Stimulated activated CD8-positive, alpha-beta memory T cell treated with anti-CD3 and anti-CD28 coated beads, Interleukin-7, amount 100 ng/mL, for 24 hours (primary cell): ENCODE measurements around the gene CHD9.
"Not testable (repeated sequence)": the region's sequence is repeated elsewhere in the genome, so short reads cannot be mapped to it uniquely, and the experiment has no call there.

ENCODE experiments used
- DNase-seq: peaks from one replicate; pipeline ENCODE4 v3.0.0-alpha.2; 2020; ENCODE audit warnings: low read depth

Gene CHD9

DNA sequence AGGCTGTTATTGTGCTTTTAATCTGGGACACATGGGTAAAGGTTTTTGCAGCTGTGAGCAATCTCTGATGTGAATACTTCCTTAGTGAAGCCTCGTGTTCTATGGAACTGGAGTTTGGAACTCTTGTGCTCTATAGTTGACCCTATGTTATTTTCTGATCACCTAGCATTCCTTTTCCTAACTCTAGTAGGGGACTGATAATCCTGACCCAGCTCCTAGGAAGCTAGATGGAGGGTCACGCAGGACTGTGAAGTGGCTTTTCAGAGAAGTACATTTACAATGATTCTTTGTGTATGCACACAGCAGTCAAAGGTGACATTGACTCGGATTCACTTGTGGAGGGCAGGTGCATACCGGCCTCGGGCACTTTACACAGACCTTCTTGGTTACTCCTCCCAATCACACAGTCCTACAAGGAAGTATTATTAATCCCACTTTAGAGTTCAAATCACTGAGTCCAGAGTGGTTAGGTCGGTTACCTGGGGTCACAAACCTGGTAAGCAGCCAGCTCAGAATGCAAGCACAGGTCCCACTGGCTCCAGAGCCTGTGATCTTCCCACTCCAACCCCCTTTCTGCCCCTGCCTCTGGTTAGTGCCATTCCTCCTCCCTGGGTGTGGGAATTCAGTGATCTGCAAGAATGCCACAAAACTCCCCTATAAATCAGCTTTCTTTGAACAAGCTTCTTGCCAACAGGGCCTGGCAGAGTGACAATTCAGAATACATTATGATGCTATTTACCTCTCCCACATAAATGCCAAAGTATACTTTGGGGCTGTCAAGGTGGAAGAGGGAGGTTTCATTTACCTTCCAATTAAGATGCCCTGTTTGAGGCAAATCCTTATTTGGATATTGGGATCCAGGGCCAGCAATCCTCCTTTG lies 9.2 kb upstream of the CHD9 start:
- no peak for DNase-seq

GRCh38 chr16:53047515-53047914 lies 7.3 kb upstream of the CHD9 start:
- not testable (repeated sequence) for DNase-seq

GRCh38 chr16:53048139-53048915 lies 6.5 kb upstream of the CHD9 start:
- no peak for DNase-seq

- DNase-seq: not testable (repeated sequence)
Observed at GRCh38 chr16:53051255-53051654, 3.5 kb upstream of the CHD9 start.

DNA sequence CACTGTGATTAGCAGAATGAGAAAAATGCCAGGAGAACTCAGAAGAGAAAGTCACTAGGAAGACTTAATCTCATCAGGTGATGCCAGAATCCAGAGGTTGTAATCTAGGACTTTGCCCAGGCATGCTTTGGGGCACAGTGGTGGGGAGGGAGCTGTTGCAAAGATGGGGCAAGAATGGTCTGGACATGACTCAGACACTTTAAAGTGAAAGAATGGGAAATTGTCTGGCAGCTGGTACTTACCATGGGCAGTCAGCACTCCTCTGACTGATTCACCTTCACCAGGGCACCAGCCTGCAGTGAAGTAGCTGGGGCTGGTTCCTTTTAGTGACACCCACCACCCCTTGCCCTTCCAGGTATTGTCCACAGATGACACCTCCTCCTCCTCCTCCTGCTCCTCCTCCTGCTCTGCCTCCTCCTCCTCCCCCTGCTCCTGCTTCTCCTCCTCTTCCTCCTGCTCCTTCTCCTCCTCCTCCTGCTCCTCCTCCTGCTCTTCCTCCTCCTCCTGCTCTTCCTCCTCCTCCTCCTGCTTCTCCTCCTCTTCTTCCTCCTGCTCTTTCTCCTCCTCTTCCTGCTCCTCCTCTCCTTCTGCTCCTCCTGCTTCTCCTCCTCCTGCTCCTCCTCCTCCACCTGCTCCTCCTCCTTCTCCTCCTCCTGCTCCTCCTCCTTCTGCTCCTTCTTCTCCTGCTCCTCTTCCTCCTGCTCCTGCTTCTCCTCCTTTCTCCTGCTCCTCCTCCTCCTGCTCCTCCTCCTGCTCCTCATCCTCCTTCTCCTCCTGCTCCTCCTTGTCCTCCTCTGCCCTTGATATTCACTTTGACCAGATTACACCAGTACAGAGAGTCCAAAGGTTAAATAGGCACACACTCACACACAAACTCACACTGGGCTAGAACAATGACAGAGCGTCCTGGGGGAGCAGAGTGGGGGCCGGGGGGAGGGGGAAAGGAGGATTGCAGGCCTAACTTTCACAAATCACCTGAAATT lies 2.0 kb upstream of the CHD9 start, which contains the start of gene CHD9NB:
TSS of gene CHD9NB (minus strand) at position 379 of the 983 bp plus-strand sequence. CDS start 8,739 bp downstream, outside the sequence.
- no peak for DNase-seq

GRCh38 chr16:53053967-53054669 lies 673 bp upstream of the CHD9 start:
- DNase-seq: no peak

DNA sequence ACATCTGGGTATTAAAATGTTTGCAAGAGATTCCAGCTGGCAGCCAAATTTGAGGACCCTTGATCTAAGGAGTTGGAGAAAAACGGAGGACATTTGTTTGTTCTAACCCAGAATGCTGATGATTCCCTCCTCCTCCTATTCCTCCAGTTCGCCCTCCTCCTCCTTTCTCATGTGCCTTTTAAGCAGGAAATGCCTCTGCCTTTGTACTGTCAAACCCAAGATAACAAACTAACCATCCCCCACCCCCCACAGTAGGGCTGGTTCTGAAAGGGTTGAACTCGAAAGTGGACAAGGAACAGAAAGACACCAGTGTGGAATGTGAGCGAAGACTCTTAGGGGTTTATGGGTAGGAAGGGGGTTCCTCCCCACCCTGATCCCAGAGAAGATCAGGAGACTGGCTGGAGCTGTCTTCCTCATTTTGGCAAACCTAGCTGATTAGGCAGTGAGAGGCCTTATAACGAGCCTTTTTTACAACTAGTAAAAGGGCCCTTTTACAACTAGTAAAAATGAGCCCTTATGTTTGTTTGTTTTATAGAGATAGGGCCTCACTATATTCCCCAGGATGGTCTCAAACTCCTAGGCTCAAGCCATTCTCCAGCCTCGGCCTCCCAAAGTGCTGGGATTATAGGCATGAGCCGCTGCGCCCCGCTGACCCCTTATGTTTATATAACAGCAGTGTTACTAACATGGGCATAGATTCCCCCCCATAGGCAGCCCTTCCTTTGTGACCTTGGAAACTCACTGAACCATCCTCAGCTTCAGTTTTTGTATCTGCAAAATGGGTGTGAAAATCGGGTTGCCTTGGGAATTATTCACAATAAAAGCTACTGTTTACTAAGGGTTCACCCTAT lies 975 bp downstream of the CHD9 start:
- DNase-seq: no peak

DNA sequence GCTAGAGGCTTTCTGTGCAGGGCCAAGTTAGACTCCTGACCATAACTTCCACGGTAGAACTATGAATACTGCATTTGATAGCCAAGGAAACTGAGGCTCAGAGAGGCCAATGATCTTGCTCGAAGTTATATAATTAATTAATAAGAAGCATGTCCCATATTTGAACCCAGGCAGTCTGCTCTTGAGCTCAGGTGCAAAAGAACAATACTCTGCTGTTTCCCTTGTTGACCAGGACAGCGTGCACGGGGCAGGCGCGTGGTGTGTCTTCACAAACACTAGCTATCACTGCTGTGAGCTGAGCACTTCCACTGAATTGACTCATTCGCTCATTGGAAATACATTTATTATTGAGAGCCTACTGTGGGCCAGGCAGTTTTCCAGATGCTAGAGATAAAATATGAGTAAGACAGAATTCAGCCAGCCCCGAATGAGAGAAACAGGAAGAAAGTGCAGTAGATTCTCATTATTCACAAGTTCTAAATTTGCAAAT lies 1.6 kb downstream of the CHD9 start:
- DNase-seq: no peak

- no peak for DNase-seq
Observed at GRCh38 chr16:53057658-53058057, 2.9 kb downstream of the CHD9 start.

GRCh38 chr16:53058441-53058840 lies 3.6 kb downstream of the CHD9 start:
- no peak for DNase-seq

DNA sequence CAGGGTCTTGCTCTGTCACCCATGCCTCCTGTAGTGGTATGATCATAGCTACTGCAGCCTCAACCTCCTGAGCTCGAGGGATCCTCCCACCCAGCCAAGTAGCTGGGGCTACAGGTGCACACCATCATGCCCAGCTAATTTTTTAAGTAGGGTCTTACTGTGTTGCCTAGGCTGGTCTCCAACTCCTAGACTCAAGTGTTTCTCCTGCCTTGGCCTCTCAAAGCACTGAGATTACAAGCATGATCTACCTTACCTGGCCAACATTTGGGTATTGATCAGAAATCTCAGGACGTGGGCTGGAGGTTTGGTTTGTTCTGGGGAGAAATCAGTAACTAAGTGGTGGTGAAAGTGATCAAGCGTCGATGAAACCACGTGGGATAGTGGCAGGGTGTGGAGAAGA lies 4.1 kb downstream of the CHD9 start:
- no peak for DNase-seq

DNA sequence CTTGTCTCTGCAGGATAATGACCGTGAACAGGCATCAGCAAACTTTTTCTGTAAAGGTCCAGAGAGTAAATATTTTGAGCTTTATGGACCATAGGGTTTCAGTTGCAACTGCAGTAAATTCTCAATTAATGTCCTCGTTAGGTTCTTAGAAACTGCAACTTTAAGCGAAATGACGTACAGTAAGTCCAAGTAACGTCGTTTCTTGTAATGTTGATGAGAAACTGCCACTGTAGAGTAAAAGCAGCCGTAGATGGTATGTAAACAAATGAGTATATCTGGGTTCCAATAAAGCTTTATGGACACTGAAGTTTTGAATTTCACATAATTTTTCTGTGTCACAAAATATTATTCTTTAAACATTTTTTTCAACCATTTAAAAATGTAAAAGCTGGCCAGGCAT lies 4.9 kb downstream of the CHD9 start:
- no peak for DNase-seq

DNA sequence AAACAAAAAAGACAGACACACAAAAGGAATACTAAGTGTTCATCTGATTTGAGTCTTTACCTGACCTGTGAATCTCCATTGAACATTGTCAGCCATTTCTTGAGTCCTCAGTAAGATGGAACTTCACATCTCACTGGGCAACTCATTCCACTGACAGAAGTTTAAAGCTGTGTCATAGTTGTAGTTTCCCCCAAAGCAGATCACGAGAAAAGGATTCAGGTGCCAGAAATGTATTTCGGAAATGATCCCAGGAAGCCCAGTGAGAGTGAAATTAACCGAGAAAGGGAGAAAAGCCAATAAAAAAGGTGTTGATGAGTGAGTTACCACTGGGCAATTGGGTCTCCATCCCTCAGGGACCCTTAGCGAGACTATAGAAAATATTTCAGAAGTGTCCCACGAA lies 6.5 kb downstream of the CHD9 start:
- no peak for DNase-seq

- no peak for DNase-seq
Observed at GRCh38 chr16:53061701-53062159, 6.9 kb downstream of the CHD9 start.

DNA sequence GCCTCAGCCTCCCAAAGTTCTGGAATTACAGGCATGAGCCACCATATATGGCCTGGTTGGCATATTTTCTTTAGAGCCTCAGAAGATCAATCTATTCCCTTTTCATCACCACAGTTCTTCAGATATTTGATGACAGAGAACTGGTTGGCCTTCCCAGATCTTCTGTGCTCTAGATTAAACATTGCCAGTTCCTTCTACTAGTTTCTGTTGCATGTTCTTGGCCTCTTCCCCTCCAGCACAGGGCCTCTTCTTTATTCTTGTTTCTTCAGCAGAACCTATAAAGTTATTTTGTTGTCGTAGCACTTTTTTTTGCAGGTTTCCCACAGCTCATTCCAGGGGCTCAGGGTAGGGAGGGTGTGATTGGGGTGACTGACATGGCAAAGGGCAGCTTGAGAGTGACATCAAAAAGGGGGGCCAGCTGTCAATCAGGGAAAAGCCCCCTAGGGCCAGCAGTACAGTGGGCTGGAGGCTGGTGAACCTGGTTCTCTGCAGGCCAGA lies 9.3 kb downstream of the CHD9 start:
- DNase-seq: no peak

GRCh38 chr16:53065461-53066061 lies 10.8 kb downstream of the CHD9 start:
- no peak for DNase-seq

GRCh38 chr16:53067675-53068074 lies 12.9 kb downstream of the CHD9 start:
- no peak for DNase-seq

GRCh38 chr16:53068423-53068833 lies 13.6 kb downstream of the CHD9 start:
- DNase-seq: no peak

DNA sequence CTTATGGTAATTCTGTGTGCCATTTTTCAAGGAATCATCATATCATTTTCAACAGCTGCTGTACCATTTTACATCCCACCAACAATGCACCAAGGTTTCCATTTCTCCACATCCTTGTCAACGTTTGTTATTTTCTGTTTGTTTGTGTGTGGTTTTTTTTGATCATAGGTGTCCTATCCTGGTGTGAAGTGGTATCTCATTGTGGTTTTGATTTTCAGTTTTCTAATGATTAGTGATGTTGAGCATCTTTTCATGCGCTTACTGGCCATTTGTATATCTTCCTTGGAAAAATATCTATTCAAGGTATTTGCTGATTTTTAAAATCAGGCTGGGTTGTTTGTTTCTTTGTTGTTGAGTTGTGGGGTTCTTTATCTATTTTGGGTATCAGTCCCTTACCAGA lies 15.0 kb downstream of the CHD9 start:
- DNase-seq: no peak
